ENCODE data around the gene PAX2. TPM values are rescaled to one million over a fixed set of nuclear protein-coding genes. Genes with fewer than 3 reads are reported as not detected.
A peak's percentile ranks its signal among the peaks of the same experiment; 100 is the strongest.

Gene PAX2
- total and polyA plus RNA-seq, 2 of the 13 experiments (the other 11 are each of a cell fraction or from before 2014, with no cell fraction given): not detected

DNA sequence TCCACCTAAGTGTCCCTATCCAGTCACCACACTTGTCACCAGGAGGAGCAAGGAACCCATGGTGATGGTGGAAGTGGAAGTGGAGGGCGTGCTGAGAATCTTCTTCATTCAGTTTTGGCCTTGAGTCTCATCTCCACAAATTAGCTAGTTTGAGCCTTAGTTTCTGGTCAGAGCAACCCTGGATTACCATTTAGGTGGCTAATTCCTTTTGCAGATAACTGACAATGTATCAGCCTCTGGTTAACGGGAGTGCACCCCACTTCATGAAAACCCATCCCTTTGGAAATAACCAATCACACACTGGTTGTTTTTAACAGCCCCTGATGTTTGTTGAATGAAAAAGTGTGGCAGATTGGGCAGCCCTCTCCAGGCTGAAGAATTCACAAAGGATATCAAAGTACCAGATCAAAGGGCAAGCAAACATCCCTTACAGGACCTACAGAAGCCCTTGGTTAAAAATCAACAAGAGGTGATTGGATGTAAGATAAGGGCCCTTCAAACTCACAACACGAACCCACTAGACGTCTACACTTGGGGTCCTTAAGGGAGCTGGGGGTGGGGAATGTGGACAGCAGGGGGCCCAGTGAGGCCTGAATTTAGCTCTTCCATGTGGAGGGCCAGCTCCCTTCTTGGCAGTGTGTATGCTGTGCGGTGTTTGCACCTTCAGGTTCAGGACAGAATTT is 130.2 kb downstream of the PAX2 start (continued):
- TF ChIP-seq, protein P1, sequence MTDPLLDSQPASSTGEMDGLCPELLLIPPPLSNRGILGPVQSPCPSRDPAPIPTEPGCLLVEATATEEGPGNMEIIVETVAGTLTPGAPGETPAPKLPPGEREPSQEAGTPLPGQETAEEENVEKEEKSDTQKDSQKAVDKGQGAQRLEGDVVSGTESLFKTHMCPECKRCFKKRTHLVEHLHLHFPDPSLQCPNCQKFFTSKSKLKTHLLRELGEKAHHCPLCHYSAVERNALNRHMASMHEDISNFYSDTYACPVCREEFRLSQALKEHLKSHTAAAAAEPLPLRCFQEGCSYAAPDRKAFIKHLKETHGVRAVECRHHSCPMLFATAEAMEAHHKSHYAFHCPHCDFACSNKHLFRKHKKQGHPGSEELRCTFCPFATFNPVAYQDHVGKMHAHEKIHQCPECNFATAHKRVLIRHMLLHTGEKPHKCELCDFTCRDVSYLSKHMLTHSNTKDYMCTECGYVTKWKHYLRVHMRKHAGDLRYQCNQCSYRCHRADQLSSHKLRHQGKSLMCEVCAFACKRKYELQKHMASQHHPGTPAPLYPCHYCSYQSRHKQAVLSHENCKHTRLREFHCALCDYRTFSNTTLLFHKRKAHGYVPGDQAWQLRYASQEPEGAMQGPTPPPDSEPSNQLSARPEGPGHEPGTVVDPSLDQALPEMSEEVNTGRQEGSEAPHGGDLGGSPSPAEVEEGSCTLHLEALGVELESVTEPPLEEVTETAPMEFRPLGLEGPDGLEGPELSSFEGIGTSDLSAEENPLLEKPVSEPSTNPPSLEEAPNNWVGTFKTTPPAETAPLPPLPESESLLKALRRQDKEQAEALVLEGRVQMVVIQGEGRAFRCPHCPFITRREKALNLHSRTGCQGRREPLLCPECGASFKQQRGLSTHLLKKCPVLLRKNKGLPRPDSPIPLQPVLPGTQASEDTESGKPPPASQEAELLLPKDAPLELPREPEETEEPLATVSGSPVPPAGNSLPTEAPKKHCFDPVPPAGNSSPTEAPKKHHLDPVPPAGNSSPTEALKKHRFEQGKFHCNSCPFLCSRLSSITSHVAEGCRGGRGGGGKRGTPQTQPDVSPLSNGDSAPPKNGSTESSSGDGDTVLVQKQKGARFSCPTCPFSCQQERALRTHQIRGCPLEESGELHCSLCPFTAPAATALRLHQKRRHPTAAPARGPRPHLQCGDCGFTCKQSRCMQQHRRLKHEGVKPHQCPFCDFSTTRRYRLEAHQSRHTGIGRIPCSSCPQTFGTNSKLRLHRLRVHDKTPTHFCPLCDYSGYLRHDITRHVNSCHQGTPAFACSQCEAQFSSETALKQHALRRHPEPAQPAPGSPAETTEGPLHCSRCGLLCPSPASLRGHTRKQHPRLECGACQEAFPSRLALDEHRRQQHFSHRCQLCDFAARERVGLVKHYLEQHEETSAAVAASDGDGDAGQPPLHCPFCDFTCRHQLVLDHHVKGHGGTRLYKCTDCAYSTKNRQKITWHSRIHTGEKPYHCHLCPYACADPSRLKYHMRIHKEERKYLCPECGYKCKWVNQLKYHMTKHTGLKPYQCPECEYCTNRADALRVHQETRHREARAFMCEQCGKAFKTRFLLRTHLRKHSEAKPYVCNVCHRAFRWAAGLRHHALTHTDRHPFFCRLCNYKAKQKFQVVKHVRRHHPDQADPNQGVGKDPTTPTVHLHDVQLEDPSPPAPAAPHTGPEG (CRISPR knock-in tag; IDR thresholded peaks at IDR 0.05): peak; percentile 40; the same call in 1 of the 2 replicates
- TF ChIP-seq, protein P2, sequence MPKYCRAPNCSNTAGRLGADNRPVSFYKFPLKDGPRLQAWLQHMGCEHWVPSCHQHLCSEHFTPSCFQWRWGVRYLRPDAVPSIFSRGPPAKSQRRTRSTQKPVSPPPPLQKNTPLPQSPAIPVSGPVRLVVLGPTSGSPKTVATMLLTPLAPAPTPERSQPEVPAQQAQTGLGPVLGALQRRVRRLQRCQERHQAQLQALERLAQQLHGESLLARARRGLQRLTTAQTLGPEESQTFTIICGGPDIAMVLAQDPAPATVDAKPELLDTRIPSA (CRISPR knock-in tag; IDR thresholded peaks at IDR 0.05; ENCODE audit: borderline replicate concordance): no peak
- TF ChIP-seq ZNF431 (CRISPR knock-in tag; IDR thresholded peaks at IDR 0.05; ENCODE audit: borderline replicate concordance, low read depth) (no peak), ZNF773 (CRISPR knock-in tag; IDR thresholded peaks at IDR 0.05; ENCODE audit: borderline replicate concordance) (no peak), GABPA (IDR thresholded peaks at IDR 0.05; ENCODE audit: low read depth, low read length) (no peak), GABPA (CRISPR knock-in tag; IDR thresholded peaks at IDR 0.05; ENCODE audit: low read depth) (0 out of 2 replicates have a peak, but pooled peaks have one; percentile 30), MAF1 (CRISPR knock-in tag; IDR thresholded peaks at IDR 0.05; ENCODE audit: borderline replicate concordance) (no peak), SUZ12 (IDR thresholded peaks at IDR 0.05; ENCODE audit: low read depth, low read length) (no peak), KAT8 (CRISPR knock-in tag; IDR thresholded peaks at IDR 0.05) (no peak), RBM39 (IDR thresholded peaks at IDR 0.05; ENCODE audit: low read depth, low read length, poor library complexity, severe bottlenecking) (no peak), ZNF530 (CRISPR knock-in tag; IDR thresholded peaks at IDR 0.05; ENCODE audit: low read depth) (no peak), HHEX (CRISPR knock-in tag; IDR thresholded peaks at IDR 0.05) (peak; percentile 62; the same call in 1 of the 2 replicates), ZNF556 (CRISPR knock-in tag; IDR thresholded peaks at IDR 0.05; ENCODE audit: borderline replicate concordance) (no peak), ZNF781 (CRISPR knock-in tag; IDR thresholded peaks at IDR 0.05; ENCODE audit: borderline replicate concordance, not compliant biosample characterization) (no peak), ZNF382 (CRISPR knock-in tag; IDR thresholded peaks at IDR 0.05; ENCODE audit: borderline replicate concordance) (no peak)
- TF ChIP-seq, protein P3, sequence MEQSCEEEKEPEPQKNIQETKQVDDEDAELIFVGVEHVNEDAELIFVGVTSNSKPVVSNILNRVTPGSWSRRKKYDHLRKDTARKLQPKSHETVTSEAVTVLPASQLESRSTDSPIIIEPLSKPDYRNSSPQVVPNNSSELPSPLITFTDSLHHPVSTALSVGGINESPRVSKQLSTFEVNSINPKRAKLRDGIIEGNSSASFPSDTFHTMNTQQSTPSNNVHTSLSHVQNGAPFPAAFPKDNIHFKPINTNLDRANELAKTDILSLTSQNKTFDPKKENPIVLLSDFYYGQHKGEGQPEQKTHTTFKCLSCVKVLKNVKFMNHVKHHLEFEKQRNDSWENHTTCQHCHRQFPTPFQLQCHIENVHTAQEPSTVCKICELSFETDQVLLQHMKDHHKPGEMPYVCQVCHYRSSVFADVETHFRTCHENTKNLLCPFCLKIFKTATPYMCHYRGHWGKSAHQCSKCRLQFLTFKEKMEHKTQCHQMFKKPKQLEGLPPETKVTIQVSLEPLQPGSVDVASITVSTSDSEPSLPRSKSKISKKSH (CRISPR knock-in tag; IDR thresholded peaks at IDR 0.05; ENCODE audit: borderline replicate concordance): no peak
- TF ChIP-seq, protein P4, sequence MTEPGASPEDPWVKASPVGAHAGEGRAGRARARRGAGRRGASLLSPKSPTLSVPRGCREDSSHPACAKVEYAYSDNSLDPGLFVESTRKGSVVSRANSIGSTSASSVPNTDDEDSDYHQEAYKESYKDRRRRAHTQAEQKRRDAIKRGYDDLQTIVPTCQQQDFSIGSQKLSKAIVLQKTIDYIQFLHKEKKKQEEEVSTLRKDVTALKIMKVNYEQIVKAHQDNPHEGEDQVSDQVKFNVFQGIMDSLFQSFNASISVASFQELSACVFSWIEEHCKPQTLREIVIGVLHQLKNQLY (CRISPR knock-in tag; IDR thresholded peaks at IDR 0.05): no peak
- TF ChIP-seq, protein P5, sequence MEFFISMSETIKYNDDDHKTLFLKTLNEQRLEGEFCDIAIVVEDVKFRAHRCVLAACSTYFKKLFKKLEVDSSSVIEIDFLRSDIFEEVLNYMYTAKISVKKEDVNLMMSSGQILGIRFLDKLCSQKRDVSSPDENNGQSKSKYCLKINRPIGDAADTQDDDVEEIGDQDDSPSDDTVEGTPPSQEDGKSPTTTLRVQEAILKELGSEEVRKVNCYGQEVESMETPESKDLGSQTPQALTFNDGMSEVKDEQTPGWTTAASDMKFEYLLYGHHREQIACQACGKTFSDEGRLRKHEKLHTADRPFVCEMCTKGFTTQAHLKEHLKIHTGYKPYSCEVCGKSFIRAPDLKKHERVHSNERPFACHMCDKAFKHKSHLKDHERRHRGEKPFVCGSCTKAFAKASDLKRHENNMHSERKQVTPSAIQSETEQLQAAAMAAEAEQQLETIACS (CRISPR knock-in tag; IDR thresholded peaks at IDR 0.05): no peak

Measured in HepG2 (cell line).